ENCODE measurements around the gene RPS19BP1.

RPS19BP1 gene

DNA sequence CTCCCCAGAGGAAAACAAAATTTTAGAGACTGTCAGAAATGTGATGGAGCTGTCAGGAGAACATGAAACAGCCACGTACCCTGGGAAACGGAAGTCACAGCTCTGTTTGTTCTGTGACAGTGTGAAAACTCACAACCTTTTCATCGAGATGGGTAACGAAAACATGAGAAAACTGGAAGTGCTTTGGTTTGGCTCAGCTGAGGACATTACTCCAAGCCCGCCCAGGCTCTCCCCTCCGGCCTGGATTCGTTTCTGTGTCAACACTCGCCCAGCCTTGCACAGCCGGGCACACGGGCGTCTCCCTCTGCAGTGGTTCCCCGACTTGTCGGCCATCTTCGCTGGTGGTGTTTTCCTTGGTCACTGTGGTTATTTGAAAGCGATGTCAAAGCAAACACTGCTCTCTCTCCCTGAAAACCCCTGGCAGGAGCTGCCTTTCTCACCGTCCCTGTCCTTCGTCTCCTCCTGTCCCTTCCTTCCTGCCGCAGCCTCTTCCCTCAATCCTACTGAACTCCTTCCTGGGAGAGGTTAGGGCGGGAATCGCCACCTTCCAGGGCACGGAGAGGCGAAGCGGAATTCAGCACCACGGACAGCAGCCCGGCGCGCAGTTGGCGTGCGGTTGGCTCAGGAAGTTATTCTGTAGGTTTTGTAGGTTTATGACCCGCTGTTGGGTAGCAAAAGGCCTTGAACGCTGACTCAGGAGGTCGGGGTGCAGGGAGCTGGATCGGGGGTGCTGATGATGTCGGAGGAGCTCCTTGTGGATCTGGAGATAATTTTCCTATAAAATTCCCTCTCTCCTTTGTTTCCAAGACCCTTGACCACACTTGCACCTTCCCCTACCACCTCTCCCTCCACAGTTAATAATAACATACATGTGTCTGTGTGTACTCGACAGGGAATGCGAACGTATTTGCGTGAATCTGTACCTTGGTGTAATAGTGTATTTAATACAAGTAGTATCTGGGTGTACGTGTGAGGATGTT, 13.1 kb upstream of the RPS19BP1 start:
- no peak for DNase-seq (ENCODE audit: extremely low read depth, low read depth)

DNA sequence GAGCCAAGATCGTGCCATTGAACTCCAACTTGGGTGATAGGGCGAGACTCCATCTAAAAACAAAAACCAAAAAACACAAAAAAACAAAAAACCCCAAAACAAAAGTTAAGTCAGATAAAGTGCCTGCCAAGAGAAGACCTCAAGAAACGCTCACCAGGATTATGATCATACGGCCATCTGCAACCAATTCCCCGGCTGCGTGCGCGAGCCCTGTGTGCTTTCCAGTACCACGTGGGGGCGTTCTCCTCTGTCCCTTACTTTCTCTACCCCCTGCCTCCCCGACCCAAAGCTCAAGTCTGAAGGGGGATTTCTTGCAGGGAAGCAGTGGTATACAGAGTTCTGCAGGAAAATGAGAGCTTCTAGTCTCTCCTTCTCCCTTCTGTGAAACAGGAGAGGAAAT, 10.5 kb upstream of the RPS19BP1 start:
- TF ChIP-seq, protein P1, sequence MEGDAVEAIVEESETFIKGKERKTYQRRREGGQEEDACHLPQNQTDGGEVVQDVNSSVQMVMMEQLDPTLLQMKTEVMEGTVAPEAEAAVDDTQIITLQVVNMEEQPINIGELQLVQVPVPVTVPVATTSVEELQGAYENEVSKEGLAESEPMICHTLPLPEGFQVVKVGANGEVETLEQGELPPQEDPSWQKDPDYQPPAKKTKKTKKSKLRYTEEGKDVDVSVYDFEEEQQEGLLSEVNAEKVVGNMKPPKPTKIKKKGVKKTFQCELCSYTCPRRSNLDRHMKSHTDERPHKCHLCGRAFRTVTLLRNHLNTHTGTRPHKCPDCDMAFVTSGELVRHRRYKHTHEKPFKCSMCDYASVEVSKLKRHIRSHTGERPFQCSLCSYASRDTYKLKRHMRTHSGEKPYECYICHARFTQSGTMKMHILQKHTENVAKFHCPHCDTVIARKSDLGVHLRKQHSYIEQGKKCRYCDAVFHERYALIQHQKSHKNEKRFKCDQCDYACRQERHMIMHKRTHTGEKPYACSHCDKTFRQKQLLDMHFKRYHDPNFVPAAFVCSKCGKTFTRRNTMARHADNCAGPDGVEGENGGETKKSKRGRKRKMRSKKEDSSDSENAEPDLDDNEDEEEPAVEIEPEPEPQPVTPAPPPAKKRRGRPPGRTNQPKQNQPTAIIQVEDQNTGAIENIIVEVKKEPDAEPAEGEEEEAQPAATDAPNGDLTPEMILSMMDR (IDR thresholded peaks at IDR 0.05; ENCODE audit: low read depth, low read length): peak; percentile 45
- no peak for DNase-seq (ENCODE audit: extremely low read depth, low read depth)

More for the DNA sequence above, 13.1 kb upstream of the RPS19BP1 start:
- TF ChIP-seq, protein P1 (IDR thresholded peaks at IDR 0.05; ENCODE audit: low read depth, low read length): no peak

DNA sequence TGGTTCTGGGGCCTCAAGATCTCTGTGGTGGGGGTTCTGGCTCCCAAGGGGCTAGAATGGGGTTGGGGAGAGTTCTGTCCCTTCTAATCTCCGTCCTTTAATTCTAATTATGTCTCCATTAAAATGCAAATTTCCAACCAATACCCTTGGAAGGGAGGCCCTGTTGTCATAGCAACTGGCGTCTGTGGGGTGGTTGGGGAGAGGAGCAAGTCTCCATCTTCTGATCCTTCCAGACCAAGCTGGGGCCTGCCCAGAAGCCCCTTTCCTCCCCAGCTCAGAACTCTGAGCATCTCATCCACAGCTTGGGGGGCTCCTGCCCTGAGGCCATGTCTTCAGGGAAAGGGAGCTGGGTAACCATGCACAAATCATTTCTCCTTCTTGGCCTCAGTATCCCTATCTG, 5.4 kb upstream of the RPS19BP1 start:
- no peak for DNase-seq (ENCODE audit: extremely low read depth, low read depth)
- TF ChIP-seq, protein P1 (IDR thresholded peaks at IDR 0.05; ENCODE audit: low read depth, low read length): no peak

DNA sequence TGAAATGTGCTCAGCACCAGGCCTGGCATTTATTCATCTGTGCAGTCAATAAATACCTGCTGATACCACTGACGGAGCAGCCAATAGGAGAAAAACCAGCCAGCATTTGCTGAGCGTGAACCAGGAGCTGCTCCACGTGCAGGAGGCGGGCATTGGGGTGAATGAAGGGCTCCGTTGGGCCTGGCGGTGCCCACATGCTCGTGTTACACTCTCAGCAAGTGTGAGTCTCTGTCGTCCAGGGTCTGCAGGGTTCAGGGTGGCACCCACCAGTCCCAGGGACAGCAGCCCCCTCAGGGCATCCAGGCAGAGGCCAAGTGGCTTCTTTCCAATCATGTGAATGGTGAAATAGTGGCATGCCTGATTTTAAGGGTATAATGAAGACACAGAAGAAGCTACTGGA, 4.2 kb upstream of the RPS19BP1 start:
- no peak for DNase-seq (ENCODE audit: extremely low read depth, low read depth)
- TF ChIP-seq, protein P1 (IDR thresholded peaks at IDR 0.05; ENCODE audit: low read depth, low read length): no peak

DNA sequence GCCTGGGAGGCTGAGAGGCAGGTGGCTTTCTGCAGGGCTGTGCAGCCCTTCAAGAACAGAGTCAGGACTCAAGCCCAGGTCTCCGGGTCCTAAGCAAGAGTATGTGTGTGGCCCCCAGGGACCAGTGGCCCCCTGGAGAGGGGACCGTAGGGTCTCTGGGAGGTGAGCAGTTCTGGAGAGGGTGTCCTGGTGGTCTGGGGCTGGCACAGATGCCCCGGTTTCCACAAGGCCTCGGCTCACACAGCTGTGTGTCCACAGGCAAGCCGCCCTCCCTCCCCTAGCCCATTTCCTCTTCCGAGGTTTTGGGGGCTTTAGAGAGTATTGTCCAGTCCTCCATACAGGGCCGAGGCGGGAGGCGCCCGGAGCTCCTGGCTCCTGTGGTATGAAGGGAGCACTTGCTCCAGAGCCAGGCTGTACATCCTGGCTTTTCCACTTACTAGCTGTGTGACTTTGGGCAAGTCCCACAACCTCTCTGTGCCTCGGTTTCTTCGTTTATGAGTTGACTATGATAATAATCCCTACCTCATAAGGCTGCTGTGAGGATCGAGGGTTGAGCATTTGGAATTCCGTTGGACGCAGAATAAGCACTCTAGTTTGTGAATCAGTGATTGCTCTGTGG, 3.4 kb upstream of the RPS19BP1 start:
- TF ChIP-seq, protein P1 (IDR thresholded peaks at IDR 0.05; ENCODE audit: low read depth, low read length): no peak
- no peak for DNase-seq (ENCODE audit: extremely low read depth, low read depth)

DNA sequence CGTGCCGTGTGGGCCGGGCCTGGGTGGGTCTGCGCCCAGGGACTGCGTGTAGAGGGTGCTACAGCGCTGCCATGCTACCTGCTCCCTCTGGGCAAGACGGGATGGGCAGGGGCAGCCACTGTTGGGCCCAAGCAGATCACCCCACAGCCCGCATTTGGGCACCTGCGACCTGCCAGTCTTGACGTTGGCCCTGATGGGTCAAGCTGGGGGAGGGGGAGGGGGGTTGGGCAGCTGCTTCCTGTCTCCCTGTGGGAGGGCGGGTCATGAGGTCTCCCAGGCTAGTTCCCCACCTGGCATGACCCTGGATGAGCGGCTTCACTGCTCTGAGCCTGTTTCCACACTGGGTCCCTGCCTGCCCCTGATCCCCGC, 2.8 kb upstream of the RPS19BP1 start:
- TF ChIP-seq, protein P1 (IDR thresholded peaks at IDR 0.05; ENCODE audit: low read depth, low read length): no peak
- no peak for DNase-seq (ENCODE audit: extremely low read depth, low read depth)

All from AG09319 (cell line).